AG20443 (cell line): ENCODE data around the gene EEFSEC.

Experiments
- DNase-seq: peaks from one replicate; pipeline ENCODE4 v3.0.0; 2012; ENCODE audit warnings: low spot score, mixed read lengths

Gene EEFSEC

DNA sequence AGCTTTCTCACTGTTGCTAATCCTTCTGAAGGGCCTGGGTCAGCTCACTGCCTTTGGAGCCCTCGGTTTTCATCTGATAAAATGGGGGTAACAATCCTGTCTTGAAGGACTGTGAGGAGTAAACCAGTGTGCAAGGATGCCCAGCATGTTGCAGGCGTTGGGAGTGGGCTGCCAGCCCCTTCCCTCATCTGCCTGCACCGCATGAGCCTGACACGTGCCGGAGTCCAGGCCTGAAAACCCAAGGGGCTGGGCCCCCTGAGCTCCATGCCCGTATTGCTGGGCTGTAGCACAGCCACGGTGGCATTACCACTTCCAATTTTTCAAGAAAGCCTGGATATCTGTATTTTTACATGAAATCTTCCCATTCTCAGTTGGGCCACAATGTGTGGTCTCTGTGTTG, 215.3 kb downstream of the EEFSEC start:
- no peak for DNase-seq

DNA sequence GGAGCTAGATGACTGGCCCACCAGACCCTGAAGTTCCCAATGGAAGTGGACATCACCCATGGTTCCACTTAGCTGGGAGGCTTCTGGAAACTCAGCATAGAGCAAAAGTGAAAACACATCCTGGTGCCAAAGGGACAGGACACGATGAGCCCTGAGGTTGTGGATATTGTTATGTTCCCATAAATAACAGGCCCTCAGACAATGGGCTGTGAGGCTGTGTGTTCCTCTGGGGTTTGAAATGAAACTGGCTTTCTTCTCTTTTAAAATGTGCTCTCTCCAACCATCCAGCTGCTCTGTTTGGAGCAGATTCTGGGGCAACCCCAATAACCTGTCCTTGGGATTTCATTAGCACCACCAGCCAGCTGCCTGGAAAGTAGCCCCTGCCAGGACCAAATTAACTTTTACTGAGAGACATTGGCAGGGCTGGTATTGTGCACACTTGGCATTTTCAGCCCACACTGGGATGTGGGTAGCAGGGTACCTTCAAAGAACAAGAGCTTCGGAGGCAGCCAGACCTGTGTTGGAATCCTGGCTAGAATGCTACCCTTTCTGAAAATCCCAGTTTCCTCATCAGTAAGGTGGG, 215.9 kb downstream of the EEFSEC start:
- DNase-seq, result no peak

DNA sequence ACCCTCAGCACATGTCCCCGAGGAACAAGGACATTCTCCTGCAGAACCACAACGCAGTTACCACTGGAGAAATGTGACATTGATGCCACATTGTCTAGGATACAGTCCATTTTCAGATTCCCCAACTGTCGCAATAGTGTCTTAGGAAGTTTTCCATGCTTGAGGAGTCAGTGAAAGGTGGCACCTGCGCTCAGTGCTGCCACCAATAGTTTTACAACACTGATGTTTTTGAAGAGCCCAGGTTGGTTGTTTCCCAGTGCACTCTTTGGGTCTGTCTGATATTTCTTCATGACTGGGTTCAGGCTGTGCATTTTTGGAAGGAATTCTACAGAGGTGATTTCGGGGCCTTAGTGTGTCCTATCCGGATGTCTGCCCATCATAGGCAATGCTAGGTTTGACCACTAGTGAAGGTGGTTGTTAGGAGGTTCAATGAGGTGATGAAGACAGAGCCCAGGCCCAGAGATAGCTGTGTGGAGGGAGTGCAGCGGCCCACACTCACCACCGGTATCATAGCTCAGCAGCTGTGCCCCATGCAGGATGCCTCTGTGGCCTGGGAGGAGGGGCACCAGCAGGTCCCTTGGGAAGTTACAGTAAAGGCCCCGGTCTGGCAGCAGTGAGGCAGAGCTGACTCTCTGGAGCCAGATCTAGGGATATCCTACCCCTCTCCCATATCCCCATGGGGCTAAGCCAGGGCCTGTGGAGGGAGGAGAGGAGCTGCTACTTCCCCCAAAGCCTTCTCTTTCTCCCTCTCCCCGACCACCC, 216.8 kb downstream of the EEFSEC start:
- DNase-seq, result no peak

DNA sequence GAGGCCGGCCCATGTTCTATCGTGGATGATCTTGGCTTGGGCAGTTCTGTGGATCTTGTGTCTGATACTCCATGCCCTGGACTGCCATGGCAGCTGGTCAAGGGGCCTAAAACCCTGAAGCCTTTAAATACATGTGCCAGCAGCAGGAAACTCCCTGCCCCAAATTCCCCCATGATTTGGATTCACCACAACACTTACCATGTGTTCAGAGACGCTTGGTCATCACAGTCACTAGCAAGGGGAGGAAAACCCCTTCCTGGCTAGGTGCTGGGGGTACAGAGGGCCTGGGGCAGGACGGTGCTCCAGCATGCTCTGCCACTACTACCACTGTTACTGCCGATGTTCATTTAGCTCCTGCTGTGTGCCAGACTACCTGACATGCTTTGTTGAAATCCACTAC, 219.0 kb downstream of the EEFSEC start:
- DNase-seq, result no peak

DNA sequence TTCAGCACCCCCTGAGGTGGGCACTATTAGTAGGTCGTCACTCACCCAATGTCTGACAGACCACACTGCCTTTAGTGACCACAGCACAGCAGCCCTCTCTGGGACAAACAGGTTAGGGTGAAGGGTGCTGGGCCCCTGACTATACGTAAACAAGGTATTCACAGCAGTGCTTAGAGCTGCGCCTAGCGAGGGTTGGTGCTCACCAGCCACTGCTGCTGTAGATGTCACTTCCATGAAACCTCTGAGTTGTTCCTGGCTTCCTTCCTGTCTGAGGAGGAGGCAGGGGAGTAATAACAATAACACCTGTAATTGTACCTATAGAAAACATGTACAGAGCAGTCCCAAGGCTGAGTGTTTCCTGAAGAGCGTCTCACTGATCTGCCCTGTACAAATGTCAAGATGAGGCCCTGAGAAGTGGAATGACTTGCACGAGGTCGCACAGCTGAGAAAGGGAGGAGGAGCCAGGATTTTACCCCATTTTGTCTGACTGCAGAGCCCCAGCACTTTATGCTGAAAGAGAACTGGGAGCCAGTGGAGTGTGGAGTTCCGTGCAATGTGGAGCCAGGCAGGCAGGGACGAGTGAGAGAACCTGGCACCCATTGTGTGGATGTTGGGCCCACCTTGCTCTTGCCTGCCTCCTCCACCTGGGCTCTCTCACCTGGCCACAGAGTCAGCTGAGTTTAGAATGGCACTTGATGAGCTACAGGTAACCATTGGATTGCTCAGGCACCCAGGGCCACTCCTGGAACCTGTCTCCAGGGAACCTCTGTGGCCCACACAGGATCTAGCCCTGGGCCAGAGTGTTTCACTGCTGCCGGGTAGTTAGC, 219.6 kb downstream of the EEFSEC start:
- no peak for DNase-seq

DNA sequence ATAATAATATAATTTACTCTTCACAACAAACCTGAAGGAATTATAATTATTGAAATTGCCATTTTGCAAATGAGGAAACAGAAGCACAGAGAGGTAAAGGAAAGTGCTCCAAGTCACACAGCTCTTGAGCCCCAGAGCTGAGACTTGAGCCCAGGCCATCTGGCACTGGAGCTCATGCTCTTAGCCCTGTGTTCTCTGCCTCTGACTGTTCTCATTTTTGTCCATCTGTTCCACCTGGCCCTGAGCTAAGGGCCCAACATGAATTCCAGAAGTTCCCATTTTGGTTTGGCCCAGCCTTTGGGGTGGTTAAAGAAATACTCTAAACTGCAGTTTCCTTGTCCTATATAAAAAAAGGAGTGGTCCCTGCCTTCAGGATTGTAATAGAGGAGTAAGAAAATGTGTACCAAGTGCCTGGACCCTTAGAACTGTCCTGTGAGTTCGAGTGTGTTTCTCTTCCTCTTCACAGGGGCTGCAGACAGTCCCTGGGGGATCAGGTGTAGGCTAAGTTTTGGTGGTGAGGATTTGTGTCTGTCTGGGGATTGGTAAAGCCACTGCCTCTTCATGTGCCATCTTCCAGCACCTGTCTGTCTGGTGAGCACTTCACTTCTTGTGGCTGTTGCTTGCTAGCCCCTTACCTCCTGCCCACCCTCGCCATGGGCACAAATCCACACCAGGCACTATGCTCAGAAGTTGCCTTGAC, 221.6 kb downstream of the EEFSEC start:
- DNase-seq, result no peak

DNA sequence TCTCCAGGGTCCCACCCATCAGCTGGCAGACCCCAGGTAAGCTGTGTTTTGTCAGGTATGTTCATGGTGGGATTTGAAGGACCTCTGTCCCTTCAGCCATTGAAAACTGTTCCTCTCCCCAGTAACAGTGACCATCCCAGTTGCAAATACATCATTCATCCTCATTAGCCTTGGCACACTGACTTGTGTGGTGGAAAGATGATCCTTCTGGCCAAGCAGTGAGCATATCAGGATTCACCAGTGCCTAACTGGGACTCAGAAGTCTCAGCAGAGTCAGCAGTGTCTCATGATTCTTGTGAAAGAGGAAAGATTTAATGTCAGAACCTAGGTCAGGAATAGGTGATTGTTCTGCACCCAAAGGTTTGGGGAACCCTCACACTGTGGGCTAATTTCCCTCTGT, 223.2 kb downstream of the EEFSEC start:
- DNase-seq, result no peak

DNA sequence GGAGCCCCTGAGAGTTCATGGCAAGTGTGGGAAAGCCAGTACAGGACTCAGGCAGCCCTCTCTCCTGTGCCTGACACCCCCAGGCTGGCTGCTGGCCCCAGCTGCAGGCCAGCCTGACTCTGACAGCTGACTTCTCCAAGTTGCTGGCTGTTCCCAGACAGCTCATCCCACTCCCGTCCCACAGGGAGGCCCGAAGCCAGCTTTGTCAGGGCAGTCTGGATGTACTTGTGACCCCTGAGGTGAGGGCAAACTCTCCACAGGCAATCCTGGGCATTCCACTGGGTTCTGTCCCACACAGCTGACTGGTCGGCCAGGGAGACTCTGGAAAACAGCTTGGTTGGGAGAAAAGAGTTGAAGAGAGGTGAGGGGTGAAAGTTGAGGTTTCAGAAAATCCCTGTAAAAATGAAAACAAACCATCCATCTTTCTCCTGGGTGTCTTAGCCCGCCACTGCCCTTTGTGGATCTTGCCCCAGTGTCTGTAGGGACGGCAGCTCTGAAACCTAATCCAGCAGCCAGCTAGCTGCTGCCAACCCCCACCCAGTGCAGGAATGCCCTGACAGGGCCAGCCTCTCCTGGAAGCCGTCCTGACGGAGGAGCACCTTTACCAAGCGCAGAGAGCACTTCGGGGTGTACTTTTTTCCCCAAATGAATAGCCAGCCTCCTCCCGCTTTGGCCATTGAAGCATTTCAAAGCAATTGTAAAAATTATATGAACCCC, 225.5 kb downstream of the EEFSEC start:
- peak; percentile 58 for DNase-seq

DNA sequence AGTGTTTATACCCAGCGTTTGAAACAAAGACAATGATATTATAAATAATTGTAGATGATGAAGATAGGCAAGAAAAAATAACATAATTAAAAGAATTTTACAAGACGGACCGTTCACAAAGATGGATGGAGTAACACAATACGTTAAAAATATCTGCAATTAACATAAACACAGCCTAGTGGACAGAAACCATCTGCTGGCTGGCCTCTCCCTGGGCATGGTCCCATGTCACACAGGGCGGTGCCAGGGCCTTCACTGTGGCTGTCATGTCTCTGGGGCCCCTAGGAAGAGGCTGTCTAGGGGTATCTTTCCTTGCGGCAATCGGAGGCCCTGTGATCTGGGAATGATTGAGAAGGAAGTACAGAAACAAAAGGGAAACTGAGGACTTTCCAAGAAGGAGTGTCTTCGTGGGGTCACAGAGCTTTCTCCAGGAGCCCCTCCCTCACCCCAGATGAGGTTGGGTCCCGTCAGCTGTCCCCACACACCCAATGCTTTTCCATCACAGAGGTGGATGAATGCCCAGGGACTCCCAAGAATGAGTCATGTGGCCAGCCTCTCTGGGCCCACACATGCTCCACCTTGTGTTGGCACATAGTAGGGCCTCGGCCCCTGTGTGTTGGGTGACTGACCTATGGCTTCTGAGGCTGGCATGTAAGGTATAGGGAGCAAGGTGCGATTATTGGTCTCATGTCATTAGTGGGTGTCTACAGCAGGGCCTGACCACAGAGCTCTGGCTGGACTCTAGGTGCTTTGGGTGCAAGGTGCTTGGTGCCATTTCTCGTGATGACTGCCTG, 226.3 kb downstream of the EEFSEC start:
- DNase-seq, result no peak

DNA sequence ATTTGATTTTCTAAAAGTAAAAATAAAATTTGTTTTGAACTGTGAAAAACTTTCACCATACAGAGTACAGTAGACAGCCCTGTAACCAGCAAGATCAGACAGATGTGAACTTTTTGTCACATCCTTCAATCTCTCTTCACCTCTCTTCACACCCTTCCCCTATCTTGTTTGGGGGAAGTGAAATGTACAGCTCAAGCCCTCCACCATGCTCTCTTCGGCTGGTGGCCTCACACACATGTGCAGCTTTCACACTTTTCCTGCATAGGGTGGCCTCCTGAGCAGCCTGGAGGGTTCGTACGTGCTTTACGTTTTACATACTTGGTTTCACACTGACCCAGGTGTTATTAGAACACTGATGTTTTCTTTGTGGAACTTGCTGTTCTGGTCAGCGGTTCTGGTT, 227.0 kb downstream of the EEFSEC start:
- no peak for DNase-seq

DNA sequence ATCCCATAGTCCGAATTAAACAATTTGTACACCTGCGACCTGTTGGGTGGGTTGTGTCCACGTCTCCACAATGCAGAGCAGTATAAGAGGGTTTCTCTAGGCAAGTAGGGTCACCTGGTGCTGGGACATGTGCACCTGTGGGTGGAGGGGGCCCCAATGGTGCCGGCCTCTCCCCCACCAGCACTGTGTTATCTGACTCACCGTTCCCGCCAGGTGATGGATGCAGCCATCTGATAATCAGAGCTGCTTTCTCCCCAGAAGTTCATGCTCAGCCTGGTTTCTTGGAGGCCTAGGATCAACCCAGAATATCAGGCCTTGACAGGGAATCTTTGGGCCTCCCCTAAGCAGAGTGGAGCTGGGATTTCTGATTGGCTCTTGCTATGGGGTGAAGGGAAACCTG, 227.4 kb downstream of the EEFSEC start:
- no peak for DNase-seq

DNA sequence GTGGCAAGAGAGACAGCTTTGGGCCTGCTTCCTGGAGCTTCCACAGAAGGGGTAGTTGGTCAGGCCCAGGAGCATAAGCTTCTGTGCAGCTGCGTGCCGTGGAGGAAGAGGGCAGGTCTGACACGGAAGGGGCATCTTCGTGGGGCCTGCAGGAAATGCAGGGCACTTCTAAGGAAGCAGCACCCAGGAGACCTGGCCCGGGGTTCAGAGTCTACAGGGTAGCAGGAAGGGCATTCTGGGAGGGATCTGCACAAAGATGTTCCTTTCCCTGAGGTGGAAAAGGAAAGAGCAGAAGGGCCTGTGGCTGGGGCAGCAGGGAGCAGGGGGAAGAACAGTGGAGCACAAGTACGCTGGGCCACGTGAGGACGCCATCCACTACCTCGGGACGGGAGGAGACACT, 228.3 kb downstream of the EEFSEC start:
- DNase-seq, result no peak

DNA sequence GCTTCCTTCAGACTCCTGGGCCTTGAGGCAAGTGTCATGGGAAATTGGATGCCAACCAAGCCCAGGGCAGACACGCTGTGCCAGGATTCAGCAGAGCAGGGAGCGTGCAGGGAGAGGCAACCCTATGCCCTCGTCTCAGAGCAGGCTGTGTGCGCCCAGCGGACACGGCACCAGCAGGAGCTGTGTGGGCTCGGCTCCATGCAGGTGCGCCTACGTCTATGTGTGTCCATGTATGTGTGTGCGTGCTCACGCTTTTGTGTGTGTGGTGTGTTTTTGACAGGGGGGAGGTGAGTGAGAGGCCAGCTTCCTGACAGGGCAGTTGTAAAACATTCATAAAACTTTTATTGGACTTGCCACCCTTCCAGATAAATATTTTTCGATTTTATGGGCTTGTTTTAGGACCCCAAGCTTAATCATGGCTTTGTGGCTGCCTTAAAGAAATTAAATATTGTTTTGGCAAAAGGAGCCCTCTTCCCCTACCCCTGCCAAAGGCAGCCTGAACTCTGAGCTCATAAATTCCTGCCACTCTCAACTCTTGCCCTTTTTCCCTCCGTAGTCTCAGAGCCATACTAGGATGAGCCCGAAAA, 229.0 kb downstream of the EEFSEC start:
- DNase-seq, result no peak

DNA sequence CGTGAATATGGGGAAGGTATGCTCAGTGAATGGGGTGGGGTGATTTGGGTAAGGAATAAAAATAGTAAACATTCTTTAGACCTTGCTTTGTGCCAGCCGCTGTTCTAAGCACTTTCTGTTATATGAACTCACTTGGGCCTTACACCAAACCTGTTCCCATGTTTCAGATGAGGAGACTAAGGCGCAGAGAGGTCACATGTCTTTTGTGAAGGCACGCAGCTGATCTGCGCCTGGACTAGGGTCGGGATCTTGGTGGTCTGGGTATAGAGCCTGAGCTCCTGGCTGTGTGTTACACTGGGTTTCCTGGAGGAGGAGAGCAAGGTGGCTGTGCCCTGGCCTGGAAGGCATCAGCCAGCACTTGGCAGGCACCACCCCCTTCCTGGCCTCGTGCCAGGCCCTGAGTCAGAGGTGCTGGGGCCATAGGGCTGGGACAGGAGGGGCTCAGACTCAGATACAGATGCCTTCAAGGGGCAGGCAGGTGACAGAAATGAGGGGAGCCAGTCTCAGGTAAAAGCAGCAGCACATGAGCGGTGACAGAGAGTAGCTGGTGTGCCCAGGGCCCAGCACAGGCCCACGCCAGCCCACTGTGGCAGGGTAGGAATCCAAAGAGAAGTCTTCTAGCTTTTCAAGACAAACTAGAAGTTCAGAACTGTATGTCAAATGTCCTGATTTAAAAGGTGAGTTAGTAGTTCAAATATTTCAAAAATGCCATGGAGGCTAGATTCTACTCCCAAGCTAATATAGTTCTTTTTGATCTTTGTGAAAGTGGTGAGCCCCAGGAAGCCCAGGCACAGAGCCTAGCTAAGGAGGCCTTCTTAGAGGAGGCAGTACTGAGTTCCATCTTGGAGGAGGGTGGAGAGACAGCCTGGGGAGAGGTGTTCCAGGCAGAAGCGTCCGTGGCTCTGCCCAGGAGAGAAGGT, 230.3 kb downstream of the EEFSEC start:
- peak; percentile 78 for DNase-seq

DNA sequence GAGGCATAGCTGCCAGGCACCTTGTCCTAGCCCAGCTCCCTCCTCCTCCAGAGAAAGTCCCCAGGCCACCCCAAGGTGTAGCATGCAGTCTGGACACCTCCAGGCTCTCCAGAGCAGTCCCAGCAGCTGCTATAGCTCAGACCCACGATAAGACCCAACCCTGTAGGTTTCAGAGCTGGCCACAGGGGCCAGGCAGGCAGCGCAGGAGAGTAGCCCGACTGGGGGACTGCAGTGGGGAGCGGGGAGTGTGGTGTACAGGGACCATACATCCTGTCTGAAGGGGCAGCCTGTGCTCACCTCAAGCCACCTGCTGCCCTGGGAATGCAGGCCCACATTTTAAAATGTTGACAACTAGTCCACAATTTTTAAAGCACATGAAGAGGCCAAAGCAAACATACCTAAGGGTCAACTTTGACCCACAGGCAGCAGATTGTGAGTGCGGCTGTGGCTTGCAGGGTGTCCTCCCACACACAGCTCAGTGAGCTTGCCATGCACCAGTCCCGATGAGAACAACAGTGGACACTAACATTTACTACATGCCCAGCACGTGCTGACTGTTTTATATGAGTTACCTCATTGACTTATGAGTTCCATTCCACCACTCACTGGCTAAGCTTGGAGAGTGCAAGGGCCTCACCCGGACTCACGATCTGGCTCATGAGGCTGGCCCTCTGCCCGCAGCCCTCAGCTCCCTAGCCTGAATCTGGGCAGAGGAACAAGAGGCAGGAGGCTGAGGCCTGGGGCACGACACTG, 232.0 kb downstream of the EEFSEC start:
- peak; percentile 91 for DNase-seq

DNA sequence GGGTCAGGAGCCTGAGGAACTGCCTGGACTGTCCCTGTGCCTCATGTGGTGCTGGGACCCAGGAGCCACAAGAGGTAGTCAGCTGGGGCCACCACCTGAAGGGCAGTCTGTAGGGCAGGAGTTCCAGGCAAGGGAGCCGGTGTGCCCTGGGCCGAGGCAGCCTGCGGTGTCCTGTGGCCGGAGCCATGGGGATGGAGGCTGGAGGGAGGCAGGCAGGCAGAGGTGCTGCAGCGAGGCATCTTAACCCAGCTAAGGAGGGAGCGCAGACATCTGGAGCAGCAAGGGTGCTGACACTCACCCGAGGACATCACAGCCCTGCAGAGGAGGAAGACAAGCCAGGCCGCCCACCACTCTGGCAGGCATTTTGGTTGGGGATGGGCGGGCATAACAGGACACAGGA, 235.7 kb downstream of the EEFSEC start:
- no peak for DNase-seq

DNA sequence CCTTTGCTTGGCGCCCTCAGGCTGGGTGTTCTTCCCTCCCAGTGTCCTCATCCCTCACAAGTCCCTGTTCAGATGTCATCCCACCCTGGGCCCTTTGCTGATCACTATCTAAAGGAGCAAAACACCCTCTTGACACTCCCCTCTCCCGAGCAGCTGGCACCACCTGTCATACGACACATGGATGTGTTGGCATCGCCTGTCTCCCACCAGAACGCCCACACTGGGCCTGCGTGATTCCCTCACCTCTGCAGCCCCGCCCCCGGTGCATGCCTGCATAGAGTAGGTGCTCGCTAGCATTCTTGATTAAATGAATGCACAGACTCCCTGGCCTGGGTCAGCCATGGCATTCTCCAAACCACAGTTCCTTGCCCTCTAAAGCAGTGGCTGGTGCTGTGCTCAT, 237.6 kb downstream of the EEFSEC start:
- DNase-seq, result no peak

DNA sequence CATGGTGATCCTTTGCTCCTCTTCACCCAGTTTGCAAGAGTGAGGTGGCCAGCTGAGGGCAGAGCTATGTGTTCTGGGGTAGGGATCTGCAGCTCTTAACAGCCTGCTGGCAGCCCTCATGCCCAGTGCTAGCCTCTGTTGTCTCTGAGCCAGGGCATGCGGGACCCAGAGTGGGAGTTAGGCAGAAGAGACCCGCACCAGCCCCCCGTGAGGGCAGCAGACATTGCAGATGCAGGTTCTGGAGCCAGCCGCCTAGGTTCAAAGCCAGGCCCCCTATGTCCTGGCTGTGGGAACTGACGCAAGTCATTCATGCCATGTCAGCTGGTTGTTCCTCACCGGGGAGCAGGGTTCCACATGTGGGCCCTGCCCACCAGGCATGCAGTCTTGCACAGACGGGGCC, 238.7 kb downstream of the EEFSEC start:
- no peak for DNase-seq
